Endometrium (tissue), 2 donors: Measurements from ENCODE around the gene PCDHGB4.
"Not testable (repeated sequence)": the region's sequence is repeated elsewhere in the genome, so short reads cannot be mapped to it uniquely, and the experiment has no call there.

Experiments
- FAIRE-seq: peaks from 2 replicates; lab custom pipeline; 2012; peaks lifted over from hg19 to GRCh38; lab: Jason Lieb, UNC
- donor health status: control.
- donor health status: control.

The PCDHGB4 gene

GRCh38 chr5:141430332-141431113 lies 43.0 kb downstream of the PCDHGB4 start, which contains the start of gene PCDHGA12:
Gene PCDHGA12, plus strand, starts transcription at chr5:141430507. Its CDS starts 253 bp downstream, at chr5:141430760.
- no peak for FAIRE-seq

GRCh38 chr5:141431286-141431685 lies 43.8 kb downstream of the PCDHGB4 start:
- no peak for FAIRE-seq

- not testable (repeated sequence) for FAIRE-seq
Observed at GRCh38 chr5:141432308-141432707, 44.8 kb downstream of the PCDHGB4 start.

- FAIRE-seq = not testable (repeated sequence)
Observed at GRCh38 chr5:141432726-141433125, 45.2 kb downstream of the PCDHGB4 start.

- no peak for FAIRE-seq
Observed at GRCh38 chr5:141434006-141434405, 46.5 kb downstream of the PCDHGB4 start.

GRCh38 chr5:141437221-141437620 lies 49.7 kb downstream of the PCDHGB4 start:
- FAIRE-seq = no peak

GRCh38 chr5:141439411-141440141 lies 52.1 kb downstream of the PCDHGB4 start:
- FAIRE-seq = no peak
